ENCODE measurements around the gene MYO10.

GRCh38 chr5:16702964-16703363, 233.1 kb downstream of the MYO10 start:
- TF ChIP-seq CTCF (IDR thresholded peaks at IDR 0.05) (no peak), POLR2A (IDR thresholded peaks at IDR 0.05) (no peak)
